Hematopoietic multipotent progenitor cell treated with erythropoietin and hydrocortisone succinate and interleukin-3 and kit ligand, for 8 days (in vitro differentiated cells): ENCODE measurements around the gene AKNA.

Source experiments
- DNase-seq: peaks from one replicate; pipeline ENCODE4 v3.0.0-alpha.2; 2015

AKNA gene

GRCh38 chr9:114356792-114357191 is 31.0 kb downstream of the AKNA start:
- no peak for DNase-seq

DNA sequence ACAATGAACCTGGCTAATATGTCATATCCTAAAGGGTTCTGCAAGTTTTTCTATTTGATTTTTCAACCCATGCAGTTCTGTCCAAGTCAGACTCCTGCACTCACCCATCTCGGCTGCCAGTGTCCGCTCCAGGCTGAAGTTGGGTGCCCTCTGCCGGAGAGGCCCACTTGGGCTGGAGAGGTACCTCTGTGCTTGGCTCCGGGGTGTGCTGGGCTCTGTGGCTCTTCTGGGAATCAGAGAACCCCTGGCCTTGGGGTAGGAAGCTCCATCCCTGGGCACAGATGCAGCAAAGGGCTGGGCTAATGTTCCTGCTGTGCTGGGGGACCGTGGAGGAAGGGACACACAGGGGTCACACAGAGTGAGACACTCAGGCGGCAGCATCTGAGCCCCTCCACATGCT is 32.0 kb downstream of the AKNA start:
- DNase-seq: no peak

GRCh38 chr9:114351932-114352331 is 35.9 kb downstream of the AKNA start:
- DNase-seq: no peak

- no peak for DNase-seq
These were observed 37.0 kb downstream of the AKNA start for GRCh38 chr9:114350636-114351401.

- no peak for DNase-seq
These were observed 37.9 kb downstream of the AKNA start for GRCh38 chr9:114349713-114350480.

DNA sequence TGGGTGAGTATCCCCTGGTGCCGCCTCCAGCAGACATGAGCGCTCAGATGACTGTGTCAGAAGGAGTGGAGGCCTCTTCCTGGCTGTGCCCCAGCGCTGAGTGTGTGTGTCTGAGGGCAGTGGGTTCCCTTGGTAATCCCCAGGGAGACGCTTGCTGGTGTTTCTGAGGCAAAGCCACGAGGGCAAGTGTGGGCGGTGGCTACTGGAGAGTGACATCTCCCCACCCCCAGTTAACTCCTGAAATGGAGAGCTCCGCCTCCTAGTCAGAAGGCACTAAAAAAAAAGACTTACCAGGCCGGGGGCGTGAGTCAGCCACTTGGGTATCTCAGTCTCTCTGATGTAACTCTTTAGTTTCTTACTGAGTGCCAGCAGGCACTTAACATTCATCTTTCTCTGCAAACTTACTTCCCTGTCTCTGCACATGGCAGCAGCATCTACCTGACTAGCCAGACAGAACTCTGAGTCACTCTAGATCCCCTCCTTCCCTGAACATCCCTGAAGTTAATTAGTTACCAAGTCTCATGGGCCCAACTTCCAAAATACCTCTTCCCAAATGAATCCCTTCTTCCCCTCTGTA is 38.8 kb downstream of the AKNA start:
- peak; percentile 63 for DNase-seq

- DNase-seq: no peak
These were observed 39.4 kb downstream of the AKNA start for GRCh38 chr9:114348261-114348905.

- DNase-seq: no peak
These were observed 40.1 kb downstream of the AKNA start for GRCh38 chr9:114347675-114348074.

- DNase-seq: no peak
These were observed 41.6 kb downstream of the AKNA start for GRCh38 chr9:114346146-114346545.

DNA sequence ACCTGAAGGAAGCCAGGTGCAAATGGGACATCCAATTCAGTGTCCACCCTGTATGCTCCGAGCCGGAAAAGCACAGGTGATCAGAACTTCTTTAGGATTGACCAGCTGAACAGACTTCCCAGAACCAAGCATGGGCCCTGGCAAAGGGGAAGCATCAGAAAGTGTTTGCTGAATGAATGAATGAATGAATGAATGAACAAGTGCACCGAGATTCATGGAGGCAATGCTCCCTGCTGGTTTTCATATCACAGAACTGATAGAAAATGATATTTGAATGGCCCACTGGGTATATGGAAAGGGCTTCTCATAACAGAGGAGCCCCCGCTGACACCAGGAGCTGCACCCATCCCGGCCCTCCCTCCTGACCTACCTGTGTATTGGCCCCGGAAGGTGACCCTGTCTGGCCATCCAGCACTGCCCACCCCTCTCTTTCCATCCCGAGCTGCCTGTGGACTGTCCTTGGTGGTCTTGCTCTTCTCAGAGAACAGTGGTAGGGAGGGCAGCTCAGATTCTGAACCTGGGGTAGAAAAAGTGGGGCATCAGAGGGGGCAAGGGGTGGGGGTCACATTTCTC is 42.2 kb downstream of the AKNA start:
- no peak for DNase-seq

- DNase-seq: no peak
These were observed 43.1 kb downstream of the AKNA start for GRCh38 chr9:114344692-114345091.

- no peak for DNase-seq
These were observed 43.6 kb downstream of the AKNA start for GRCh38 chr9:114344188-114344566.

DNA sequence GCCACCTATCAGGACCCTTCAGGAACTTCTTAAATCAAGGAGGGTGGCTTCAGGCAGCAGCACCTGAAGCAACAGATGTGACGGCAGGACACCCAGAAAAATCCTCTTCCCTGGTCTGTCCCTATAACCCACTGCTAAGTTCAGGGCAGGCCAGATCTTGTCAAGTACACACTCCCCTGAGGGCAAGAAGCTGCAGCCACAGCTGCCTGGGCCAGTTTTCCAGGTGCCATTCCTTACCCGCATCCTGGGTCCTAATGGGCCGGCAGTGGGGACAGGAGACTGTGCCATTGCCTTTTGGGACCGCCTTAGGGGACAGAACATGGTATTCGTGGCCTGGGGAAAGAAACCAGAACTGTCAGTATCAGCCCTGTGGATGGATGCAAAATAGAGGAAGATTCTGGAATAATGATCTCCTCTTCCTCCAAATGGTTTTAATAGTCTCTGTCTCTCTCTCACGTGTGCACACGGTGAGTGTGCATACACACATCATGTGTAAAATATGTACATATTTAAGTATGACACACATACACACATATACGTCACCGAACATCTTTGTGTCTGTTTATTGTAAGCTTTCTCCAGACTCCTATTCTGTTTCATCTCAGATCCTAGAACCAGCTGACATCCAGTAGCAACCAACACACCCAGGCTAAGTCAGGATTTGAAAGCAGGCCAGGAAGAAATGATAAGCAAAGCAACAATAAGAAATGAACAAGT is 44.2 kb downstream of the AKNA start:
- no peak for DNase-seq

GRCh38 chr9:114342755-114343440 is 44.9 kb downstream of the AKNA start:
- DNase-seq: no peak

GRCh38 chr9:114341991-114342390 is 45.8 kb downstream of the AKNA start:
- no peak for DNase-seq

DNA sequence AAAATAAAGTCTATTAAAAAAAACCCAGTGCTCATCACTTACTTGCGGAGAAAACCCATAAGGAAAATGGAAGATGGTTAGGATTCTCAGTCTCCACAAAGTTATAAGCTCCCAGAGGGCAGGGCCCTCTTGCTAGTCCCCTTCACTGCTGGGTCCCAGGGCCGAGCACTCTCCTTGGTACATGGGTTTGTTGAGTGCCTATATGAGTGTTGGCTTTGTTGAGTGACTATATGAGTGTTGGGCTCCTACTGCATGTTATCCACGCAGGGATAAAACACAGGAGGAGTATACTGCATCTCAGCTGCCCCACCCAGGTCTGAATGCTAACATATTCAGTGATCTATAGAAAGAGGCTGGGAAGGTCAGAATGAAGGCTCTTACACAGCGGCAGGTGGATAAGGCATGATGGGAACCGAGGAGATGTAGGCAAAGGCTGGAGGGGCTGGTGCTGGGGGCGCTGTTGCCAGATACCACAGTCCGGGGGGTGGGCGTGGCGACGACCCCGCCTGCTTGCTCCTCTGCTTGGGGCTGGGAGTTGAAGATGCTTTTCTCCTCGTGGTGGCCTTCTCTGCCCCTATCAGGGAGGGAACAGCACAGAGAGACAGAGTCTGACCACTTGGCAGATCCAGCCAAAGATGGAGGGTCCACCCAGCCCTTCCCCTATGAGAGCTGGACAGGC is 46.5 kb downstream of the AKNA start:
- DNase-seq: no peak

GRCh38 chr9:114339130-114339908 is 48.5 kb downstream of the AKNA start:
- peak; percentile 36 for DNase-seq

GRCh38 chr9:114338187-114338586 is 49.6 kb downstream of the AKNA start:
- DNase-seq: no peak

GRCh38 chr9:114336699-114337395 is 50.9 kb downstream of the AKNA start:
- no peak for DNase-seq

DNA sequence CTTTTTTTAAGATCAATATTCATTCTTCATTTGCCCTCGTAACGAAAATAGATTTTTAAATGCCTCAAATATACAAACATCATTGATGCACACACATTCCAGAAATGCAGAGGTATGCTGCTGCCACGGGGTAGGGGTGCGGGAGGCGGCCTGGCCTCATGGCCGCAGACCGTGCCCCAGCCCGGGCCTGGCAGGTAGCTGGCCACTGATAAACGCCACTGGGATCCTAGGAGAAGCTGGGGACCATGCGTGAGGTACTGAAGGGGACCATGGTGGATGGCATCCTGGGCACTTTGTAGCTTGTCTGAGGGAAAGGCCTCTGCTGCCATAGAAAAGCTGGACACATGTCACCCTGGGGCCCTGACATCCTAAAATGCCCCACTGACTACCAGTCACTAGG is 51.6 kb downstream of the AKNA start:
- no peak for DNase-seq
